GM13976 (cell line): ENCODE results near the gene RAB19.
"Not testable (repeated sequence)": the region's sequence is repeated elsewhere in the genome, so short reads cannot be mapped to it uniquely, and the experiment has no call there.

Source experiments
- DNase-seq: peaks from one replicate; pipeline ENCODE4 v3.0.0; 2012; ENCODE audit warnings: low spot score
- CTCF ChIP-seq: IDR thresholded peaks from 2 replicates; pipeline ENCODE4 v1.5.1; 2012; ENCODE audit warnings: borderline replicate concordance, mild to moderate bottlenecking; ENCODE audit not compliant: insufficient read depth; ENCODE audit errors: extremely low read depth, missing control alignments, control extremely low read depth
- in situ Hi-C: fragments of 300-500 bp; cut with MboI; formaldehyde crosslinking; loops from one replicate; pipeline ENCODE4 v1.12.0; 2022; ENCODE audit warnings: low sequenced_read_pairs, mixed read lengths, inconsistent platforms; ENCODE audit not compliant: unreplicated experiment

Gene RAB19

GRCh38 chr7:140451716-140452115, 47.9 kb downstream of the RAB19 start:
- in situ Hi-C loops = no loop called here
- no peak for DNase-seq
- no peak for TF ChIP-seq CTCF

GRCh38 chr7:140453273-140453672, 49.4 kb downstream of the RAB19 start:
- no peak for TF ChIP-seq CTCF
- DNase-seq = no peak
- in situ Hi-C loops = no loop called here

- DNase-seq, in situ Hi-C loops: not testable (repeated sequence)
These were observed 50.2 kb downstream of the RAB19 start for GRCh38 chr7:140453785-140454656.

- no peak for DNase-seq
- TF ChIP-seq CTCF = no peak
- in situ Hi-C loops = no loop called here
These were observed 50.8 kb downstream of the RAB19 start for GRCh38 chr7:140454657-140455015.

GRCh38 chr7:140455743-140456142, 51.9 kb downstream of the RAB19 start:
- no peak for TF ChIP-seq CTCF
- no peak for DNase-seq
- in situ Hi-C loops = no loop called here

DNA sequence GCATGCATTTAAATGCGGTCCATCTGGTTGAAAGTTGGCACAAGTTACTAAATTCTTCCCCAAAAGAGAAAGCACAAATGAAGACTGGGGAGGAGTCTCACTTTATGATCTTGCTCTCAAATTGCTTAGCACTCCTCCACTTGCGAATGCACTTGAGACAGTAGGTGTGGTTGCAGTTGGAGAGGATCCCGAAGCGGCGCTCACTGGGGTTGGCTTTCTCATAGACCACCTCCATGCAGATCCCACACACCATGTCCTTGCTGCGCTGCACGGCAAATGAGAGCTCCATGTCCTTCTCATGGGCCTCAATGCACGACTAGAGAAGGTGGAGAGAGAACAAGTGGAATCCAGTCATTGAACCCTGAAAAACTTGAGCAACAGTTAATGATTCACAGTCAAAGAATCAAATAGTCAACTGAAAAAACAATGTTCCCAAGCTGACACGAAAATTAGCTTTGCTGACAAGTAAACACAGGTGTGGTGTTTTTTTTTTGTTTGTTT, 52.7 kb downstream of the RAB19 start:
- TF ChIP-seq CTCF = no peak
- in situ Hi-C loops = no loop called here
- DNase-seq = no peak

DNA sequence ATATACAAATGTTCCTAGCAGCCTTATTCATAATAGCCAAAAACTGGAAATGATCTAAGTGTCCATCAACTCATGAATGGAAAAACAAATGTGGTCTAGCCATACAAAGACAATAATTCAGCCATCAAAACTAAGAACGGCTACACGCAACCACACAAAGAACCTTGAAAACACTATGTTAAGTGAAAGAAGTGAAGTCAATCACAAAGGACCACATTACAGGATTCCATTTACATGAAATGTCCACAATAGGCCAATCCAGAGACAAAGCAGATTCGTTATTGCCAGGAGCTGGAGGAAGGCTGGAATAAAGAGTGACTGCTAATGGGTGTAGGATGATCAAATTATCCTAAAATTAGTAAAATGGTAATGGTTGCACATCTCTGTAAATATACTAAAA, 54.3 kb downstream of the RAB19 start:
- in situ Hi-C loops = no loop called here
- no peak for DNase-seq
- TF ChIP-seq CTCF = no peak
